ENCODE data around the gene RBMS3.

DNA sequence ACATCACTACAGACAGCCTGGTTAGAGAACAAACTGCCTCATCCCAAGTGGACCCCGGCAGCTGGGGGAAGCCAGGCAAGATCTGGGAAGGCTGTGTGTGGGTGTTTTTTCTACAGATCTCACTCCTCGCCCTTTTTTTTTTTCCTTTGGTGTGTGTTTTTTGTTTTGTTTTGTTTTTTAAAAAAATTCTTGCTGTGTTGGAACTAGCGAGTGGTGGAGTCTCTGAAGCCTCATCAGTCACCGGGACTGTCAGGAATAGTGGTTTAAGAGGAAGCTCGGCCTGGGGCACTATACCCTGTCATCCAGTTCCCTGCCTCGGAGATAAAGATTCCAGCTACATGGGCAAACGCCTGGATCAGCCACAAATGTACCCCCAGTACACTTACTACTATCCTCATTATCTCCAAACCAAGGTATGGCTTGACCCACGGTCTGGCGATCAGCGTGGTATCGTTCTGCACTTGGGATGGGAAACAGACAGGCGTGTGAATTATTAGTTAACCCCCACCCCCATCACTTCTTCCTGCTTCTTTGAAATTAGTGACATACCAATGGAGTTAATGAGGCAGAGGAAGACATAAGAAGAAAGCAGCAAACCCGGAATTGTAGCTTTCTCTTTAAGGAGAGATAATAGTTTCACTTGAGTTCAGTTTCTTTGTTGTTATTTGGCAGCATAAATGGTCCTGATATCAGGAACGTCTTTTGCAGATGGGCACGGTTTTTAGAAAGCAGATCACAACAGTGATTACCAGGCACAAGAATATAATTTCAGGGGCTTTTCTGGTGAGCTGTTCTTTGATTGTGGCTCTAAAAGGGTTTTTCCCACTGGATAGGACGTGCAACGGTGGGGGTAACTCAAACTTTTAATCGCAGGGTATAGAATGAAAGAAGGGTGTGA lies 722 bp downstream of the RBMS3 start:
- no peak for TF ChIP-seq POLR2AphosphoS5 (IDR thresholded peaks at IDR 0.05; ENCODE audit: low read depth, low read length)
- TF ChIP-seq, protein P1, sequence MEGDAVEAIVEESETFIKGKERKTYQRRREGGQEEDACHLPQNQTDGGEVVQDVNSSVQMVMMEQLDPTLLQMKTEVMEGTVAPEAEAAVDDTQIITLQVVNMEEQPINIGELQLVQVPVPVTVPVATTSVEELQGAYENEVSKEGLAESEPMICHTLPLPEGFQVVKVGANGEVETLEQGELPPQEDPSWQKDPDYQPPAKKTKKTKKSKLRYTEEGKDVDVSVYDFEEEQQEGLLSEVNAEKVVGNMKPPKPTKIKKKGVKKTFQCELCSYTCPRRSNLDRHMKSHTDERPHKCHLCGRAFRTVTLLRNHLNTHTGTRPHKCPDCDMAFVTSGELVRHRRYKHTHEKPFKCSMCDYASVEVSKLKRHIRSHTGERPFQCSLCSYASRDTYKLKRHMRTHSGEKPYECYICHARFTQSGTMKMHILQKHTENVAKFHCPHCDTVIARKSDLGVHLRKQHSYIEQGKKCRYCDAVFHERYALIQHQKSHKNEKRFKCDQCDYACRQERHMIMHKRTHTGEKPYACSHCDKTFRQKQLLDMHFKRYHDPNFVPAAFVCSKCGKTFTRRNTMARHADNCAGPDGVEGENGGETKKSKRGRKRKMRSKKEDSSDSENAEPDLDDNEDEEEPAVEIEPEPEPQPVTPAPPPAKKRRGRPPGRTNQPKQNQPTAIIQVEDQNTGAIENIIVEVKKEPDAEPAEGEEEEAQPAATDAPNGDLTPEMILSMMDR (IDR thresholded peaks at IDR 0.05 in 2 of 3, conservative IDR thresholded peaks at IDR 0.05 in 1 of 3; ENCODE audit: borderline replicate concordance in 1 of 3, insufficient read depth in 1 of 3, low read depth in 2 of 3, low read length in 2 of 3) = no peak
- TF ChIP-seq POLR2A (IDR thresholded peaks at IDR 0.05; ENCODE audit: borderline replicate concordance, extremely low read depth, insufficient read depth, insufficient read length) = no peak
- TF ChIP-seq MAX (IDR thresholded peaks at IDR 0.05) = no peak

All from HCT116 (cell line).